PFSK-1 (cell line): ENCODE results near the gene BMP10.

Experiments
- POLR2AphosphoS5 ChIP-seq: IDR thresholded peaks from 2 replicates; pipeline ENCODE4 v1.6.1; 2012; ENCODE audit warnings: low read depth, mild to moderate bottlenecking, control low read depth, low read length, moderate library complexity
- SIN3A ChIP-seq: IDR thresholded peaks from 2 replicates; pipeline ENCODE4 v1.6.1; 2012; ENCODE audit warnings: mild to moderate bottlenecking, low read length, moderate library complexity, borderline replicate concordance; ENCODE audit not compliant: insufficient read depth
- TAF1 ChIP-seq: IDR thresholded peaks from 2 replicates; pipeline ENCODE4 v1.6.1; 2012; ENCODE audit warnings: low read length, control low read depth, borderline replicate concordance; ENCODE audit not compliant: insufficient read depth

GRCh38 chr2:68835621-68836020, 35.6 kb downstream of the BMP10 start:
- TF ChIP-seq SIN3A = no peak
- no peak for TF ChIP-seq POLR2AphosphoS5
- no peak for TF ChIP-seq TAF1
